Mesodermal cell (in vitro differentiated cells): Measurements from ENCODE around the gene CYP4B1.

Source experiments
- H3K27ac ChIP-seq: 2 replicates; pipeline ENCODE4 v1.7.0; 2013; ENCODE audit warnings: mild to moderate bottlenecking, low read depth, low read length, moderate library complexity; ENCODE audit not compliant: severe bottlenecking
- H3K36me3 ChIP-seq: 2 replicates; pipeline ENCODE4 v1.7.1; 2013; ENCODE audit warnings: mild to moderate bottlenecking, low read length, moderate library complexity; ENCODE audit not compliant: control insufficient read depth, insufficient read depth
- H3K4me1 ChIP-seq: one replicate; pipeline ENCODE4 v1.7.1; 2013; ENCODE audit warnings: mild to moderate bottlenecking, low read length; ENCODE audit not compliant: insufficient read depth, control insufficient read depth, poor library complexity, severe bottlenecking
- H3K4me3 ChIP-seq: 2 replicates; pipeline ENCODE4 v1.7.0; 2013; ENCODE audit warnings: low read length, control low read depth, mild to moderate bottlenecking; ENCODE audit not compliant: insufficient read depth, poor library complexity, severe bottlenecking; ENCODE audit errors: extremely low read depth
- H3K9me3 ChIP-seq: 2 replicates; pipeline ENCODE4 v1.7.1; 2013; ENCODE audit warnings: mild to moderate bottlenecking, low read length, moderate library complexity; ENCODE audit not compliant: control insufficient read depth
- WGBS, 2 experiments: methylation state at CpG; one replicate each; pipeline ENCODE4 v1.1.5; 2013; ENCODE audit warnings: missing lambda C conversion rate in 2 of 2; ENCODE audit not compliant: insufficient coverage in 2 of 2; 5-methylcytosine and 5-hydroxymethylcytosine counted together

Gene CYP4B1

DNA sequence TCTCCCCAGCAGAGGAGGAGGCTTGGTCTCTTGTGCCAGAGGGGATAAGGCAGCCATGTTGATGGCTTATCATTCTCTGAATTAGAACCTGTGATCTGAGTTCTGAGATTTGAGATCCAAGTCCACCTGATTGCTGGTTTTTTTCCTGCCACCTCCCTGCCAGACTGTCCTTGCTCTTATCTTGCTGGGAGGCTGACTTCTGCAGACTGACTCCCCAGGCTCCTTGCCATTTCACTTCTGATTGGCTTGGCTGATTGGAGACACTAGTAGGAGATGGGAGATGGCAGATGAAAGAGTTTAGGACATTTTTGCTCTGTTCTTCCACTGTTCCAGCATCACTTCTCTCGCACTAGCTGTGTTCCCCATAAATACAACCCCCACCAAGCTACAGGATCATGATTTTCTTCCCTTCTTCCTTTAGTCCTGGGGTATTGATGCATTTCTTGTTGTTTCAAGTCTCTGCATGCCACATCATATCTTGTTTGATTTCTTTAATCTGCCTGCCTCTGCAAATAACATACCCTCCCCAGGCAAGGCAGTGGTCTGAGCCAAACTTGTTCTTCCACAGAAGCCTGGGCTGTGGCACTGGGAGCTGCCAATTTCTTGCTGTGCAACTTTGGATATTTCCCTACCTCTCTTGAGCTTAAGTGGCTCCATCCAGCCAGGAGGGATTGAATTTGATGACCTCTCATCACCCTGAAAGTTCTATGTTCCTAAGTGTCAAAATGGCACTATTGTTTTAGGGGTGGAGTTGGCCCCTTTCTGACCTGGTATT lies 963 bp upstream of the CYP4B1 start:
- Histone ChIP-seq H3K9me3 (no peaks in the 10 kb centered on the region), H3K36me3 (no peaks in the 10 kb centered on the region), H3K4me3 (no peak overlapping the region), H3K27ac (no peak overlapping the region), H3K4me1 (no peaks in the 10 kb centered on the region)
- no CpG with 5 or more reads among the region's 1 CpG for WGBS, 2 experiments

DNA sequence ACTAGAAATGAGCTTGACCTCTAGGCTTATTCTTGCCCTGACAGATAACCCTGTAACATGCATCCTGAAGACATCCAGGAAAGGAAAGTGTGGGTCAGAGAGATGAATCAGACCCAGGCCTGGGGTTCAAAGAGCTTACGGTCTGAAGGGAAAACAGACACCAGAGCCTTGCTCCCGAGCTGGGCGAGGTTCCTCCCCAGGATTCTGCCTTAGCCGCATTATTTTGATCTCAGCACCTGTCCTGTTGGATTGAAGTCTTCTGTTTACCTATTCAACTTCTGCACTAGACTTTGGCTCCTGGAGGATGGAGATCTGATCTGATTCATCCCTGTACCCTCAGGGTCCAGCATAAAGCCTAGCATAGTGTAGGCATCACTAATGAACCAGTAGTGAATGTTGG lies 1.9 kb downstream of the CYP4B1 start:
- WGBS, 2 experiments = 89 to 90% methylated on average over 2 to 3 of the region's 4 CpGs
- no peaks in the 10 kb centered on the region for H3K36me3 ChIP-seq
- no peak overlapping the region for H3K27ac ChIP-seq
- no peaks in the 10 kb centered on the region for H3K9me3 ChIP-seq
- H3K4me1 ChIP-seq = no peaks in the 10 kb centered on the region
- no peak overlapping the region for H3K4me3 ChIP-seq

DNA sequence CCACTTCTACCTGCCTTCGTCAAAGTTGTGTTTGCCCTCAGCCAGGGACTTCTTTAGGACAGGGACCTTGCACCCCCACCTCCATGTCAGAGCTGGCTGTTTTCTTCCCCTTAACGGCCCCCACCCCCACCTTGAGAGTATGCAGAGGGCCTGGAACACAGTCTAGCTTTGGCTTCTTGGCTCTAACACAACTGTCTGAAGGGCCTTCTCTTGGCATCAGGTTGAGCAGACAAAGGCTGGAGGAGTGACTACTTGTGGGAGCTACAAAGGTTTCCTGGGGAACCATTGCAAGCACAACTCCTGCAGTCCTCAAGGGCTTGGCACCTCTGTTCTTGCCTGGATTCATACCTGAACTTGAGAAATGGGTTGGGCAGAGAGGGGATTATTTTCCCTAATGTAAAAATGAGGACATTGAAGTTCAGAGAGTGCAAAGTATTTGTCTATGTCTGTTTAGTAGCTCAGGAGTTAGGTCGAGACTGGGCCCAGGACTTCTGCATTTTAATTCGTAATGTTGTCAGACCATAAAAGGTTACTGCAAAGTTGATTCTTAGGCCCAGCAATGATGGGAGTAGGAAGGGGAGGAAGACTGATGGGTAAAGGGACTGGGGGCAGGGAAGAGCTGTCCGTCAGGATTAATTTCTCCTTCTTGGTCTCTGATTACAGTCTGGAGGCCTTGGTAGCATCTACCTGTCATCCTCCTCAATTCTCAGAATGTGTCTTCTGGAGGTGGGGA lies 2.6 kb downstream of the CYP4B1 start:
- WGBS, 2 experiments = 77 to 82% methylated on average over 3 to 4 of the region's 5 CpGs
- no peaks in the 10 kb centered on the region for H3K4me1 ChIP-seq
- H3K27ac ChIP-seq = no peak overlapping the region
- no peak overlapping the region for H3K4me3 ChIP-seq
- H3K36me3 ChIP-seq = no peaks in the 10 kb centered on the region
- no peaks in the 10 kb centered on the region for H3K9me3 ChIP-seq

GRCh38 chr1:46802081-46802480 lies 3.2 kb downstream of the CYP4B1 start:
- H3K9me3 ChIP-seq = no peaks in the 10 kb centered on the region
- no CpG with 5 or more reads among the region's 1 CpG for WGBS, 2 experiments
- H3K4me1 ChIP-seq = no peaks in the 10 kb centered on the region
- H3K27ac ChIP-seq = no peak overlapping the region
- no peaks in the 10 kb centered on the region for H3K36me3 ChIP-seq
- H3K4me3 ChIP-seq = no peak overlapping the region

- H3K4me3 ChIP-seq = no peak overlapping the region
- no peaks in the 10 kb centered on the region for H3K9me3 ChIP-seq
- H3K27ac ChIP-seq = no peak overlapping the region
- no peaks in the 10 kb centered on the region for H3K36me3 ChIP-seq
- WGBS, 2 experiments = 85 to 86% methylated on average over 5 to 6 of the region's 6 CpGs
- H3K4me1 ChIP-seq = no peaks in the 10 kb centered on the region
Measured at GRCh38 chr1:46802901-46803574, 4.2 kb downstream of the CYP4B1 start.

DNA sequence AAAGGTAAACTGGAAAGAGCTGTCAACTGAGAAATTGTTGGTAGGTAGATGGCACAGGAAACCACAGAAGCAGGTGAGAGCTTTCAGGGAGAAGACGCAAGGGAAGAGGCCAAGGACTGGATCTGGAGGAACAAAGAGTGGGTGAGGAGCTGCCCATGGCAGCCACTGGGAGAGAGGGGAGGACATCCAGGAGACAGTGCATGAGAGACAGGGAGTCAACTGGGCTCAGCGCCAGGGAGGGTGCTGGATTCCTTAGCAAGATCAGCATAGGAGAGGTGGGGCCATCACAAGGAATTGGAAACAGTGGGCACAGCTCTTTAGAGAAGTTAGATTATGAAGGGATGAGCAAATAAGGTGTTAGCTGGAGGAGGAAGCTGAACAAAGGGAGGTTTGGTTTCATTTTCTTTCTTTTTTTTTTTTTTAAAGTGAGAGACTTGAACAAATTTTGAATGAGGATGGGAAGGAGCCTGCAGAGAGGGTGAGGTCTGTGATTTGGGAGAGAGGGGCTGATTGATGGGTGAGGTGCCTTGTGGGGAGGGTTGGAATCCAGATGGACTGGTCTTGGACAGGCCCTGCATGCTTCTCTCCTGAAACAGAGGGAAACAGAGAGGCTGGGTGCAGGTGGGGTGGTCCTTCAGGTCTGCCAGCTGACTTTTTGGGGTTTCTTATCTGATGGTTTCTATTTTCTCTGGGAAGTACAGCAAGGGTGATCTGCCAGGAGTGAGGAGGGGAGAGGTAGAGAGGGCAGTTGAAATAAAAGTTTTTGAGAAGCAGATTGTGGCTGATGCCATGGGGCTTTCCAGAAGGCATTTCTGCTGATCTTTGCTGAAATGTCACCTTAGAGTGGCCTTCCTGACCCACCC lies 5.4 kb downstream of the CYP4B1 start:
- no peaks in the 10 kb centered on the region for H3K9me3 ChIP-seq
- no peak overlapping the region for H3K4me3 ChIP-seq
- H3K4me1 ChIP-seq = no peaks in the 10 kb centered on the region
- WGBS, 2 experiments = 91 to 100% methylated on average over 1 to 2 of the region's 2 CpGs
- no peaks in the 10 kb centered on the region for H3K36me3 ChIP-seq
- no peak overlapping the region for H3K27ac ChIP-seq

DNA sequence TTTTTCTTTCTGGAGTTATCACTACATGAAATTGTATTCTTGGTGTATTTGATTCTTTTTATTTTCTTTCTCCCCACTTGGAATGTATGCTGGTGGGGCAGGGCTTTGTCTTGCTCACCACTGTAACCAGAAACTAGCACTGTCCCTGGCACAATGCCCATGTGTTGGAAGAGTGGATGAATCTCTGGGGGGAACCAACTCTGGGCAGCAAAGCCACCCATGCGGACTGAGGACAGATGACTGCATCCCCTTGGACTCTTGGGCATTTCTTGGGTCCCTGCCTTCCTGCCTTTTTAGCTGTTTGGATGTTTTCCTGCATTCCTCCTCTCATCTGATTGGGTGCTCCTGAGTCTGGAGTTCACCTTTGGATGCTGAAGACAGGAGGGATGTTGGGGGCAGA lies 6.1 kb downstream of the CYP4B1 start:
- Histone ChIP-seq H3K4me1 (no peaks in the 10 kb centered on the region), H3K4me3 (no peak overlapping the region), H3K36me3 (no peaks in the 10 kb centered on the region), H3K27ac (no peak overlapping the region), H3K9me3 (no peaks in the 10 kb centered on the region)
- 73 to 100% methylated on average over 1 of the region's 1 CpG for WGBS, 2 experiments

DNA sequence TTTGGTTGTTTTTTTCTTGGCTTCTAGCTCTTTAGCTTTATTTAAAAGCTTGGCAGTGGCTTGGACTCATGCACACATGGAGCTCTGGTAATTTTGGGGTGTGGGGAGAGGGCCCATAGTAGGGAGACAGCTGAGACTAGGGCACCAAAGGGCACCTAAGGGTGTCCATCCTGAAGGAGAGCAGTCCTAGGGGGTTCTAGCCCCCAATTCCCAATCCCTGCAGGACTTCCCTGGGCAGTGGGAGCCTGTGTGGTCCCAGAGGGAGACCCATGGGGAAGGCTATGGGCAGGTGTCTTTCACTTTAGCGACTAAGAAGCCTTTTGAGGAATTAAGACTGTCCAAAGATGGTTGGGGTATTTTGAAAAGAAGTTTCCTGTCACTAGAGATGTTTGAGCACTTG lies 6.9 kb downstream of the CYP4B1 start:
- no peak overlapping the region for H3K27ac ChIP-seq
- H3K4me3 ChIP-seq = no peak overlapping the region
- no peaks in the 10 kb centered on the region for H3K36me3 ChIP-seq
- H3K4me1 ChIP-seq = no peaks in the 10 kb centered on the region
- no peaks in the 10 kb centered on the region for H3K9me3 ChIP-seq
- 88 to 90% methylated on average over 1 of the region's 1 CpG for whole genome bisulfite sequencing, 2 experiments

- H3K36me3 ChIP-seq = no peaks in the 10 kb centered on the region
- H3K4me3 ChIP-seq = no peak overlapping the region
- 74 to 75% methylated on average over 11 to 13 of the region's 13 CpGs for WGBS, 2 experiments
- no peaks in the 10 kb centered on the region for H3K9me3 ChIP-seq
- no peaks in the 10 kb centered on the region for H3K4me1 ChIP-seq
- no peak overlapping the region for H3K27ac ChIP-seq
Measured at GRCh38 chr1:46806196-46807020, 7.6 kb downstream of the CYP4B1 start.
